HepG2 (cell line): ENCODE measurements around the gene MIDN. TPM values are rescaled to one million over a fixed set of nuclear protein-coding genes. Genes with fewer than 3 reads are reported as not detected.

Experiments
- NCOA2 ChIP-seq: sonication (generic); formaldehyde crosslinking; IDR thresholded peaks from 2 replicates; pipeline ENCODE4 v1.8.0; 2022; ENCODE audit warnings: inconsistent platforms
- SNAPC4 ChIP-seq: sonication (generic); formaldehyde crosslinking; IDR thresholded peaks from 2 replicates; pipeline ENCODE4 v1.4.0; 2020; ENCODE audit warnings: mild to moderate bottlenecking, missing genetic modification reagents
- ZFP41 ChIP-seq: sonication (generic); formaldehyde crosslinking; IDR thresholded peaks from 2 replicates; pipeline ENCODE4 v1.4.0; 2020; ENCODE audit warnings: mild to moderate bottlenecking, missing genetic modification reagents, borderline replicate concordance
- ZNF142 ChIP-seq: sonication (generic); formaldehyde crosslinking; IDR thresholded peaks from 2 replicates; pipeline ENCODE4 v1.4.0; 2020; ENCODE audit warnings: missing genetic modification reagents
- ZNF207 ChIP-seq: fragments of 450-650 bp; IDR thresholded peaks from 2 replicates; pipeline ENCODE4 v1.6.1; 2016; ENCODE audit warnings: antibody characterized with exemption, borderline replicate concordance
- ZNF615 ChIP-seq: sonication (generic); formaldehyde crosslinking; IDR thresholded peaks from 2 replicates; pipeline ENCODE4 v1.5.0; 2020; ENCODE audit warnings: mild to moderate bottlenecking, missing genetic modification reagents, borderline replicate concordance
- polyA plus RNA-seq, 8 experiments: library from polyadenylated mRNA; depleted of rRNA in 3 of 8; stranded (reverse) in 7 of 8; unstranded in 1 of 8; fragments of >200 nt; fragmentation: Illumina TruSeq in 4 of 8; extraction: Trizol in 4 of 8; gene quantifications; 2 replicates each; pipeline versions ENCODE4 v1.2.1 to v1.2.3, GENCODE V29; 2011 to 2016; ENCODE audit warnings: low read depth in 4 of 8, missing spikeins in 1 of 8, mixed read lengths in 1 of 8; ENCODE audit not compliant: insufficient read depth in 1 of 8
- total RNA-seq, 5 experiments: library from RNA; depleted of rRNA; stranded (reverse); fragments of >200 nt; fragmentation: Illumina TruSeq; extraction: Trizol; gene quantifications; 2 replicates each; pipeline ENCODE4 v1.2.3, GENCODE V29; 2016; ENCODE audit warnings: low read depth in 1 of 5
- TF ChIP-seq, protein P1 (sequence below): fragments of 450-650 bp; IDR thresholded peaks from 2 replicates; pipeline ENCODE4 v1.6.1; 2017
- TF ChIP-seq, protein P2 (sequence below): sonication (generic); formaldehyde crosslinking; IDR thresholded peaks from 2 replicates; pipeline ENCODE4 v1.4.0; 2020; ENCODE audit warnings: missing genetic modification reagents, borderline replicate concordance

Gene MIDN
- total and polyA plus RNA-seq, 2 of the 13 experiments (the other 11 are each of a cell fraction or from before 2014, with no cell fraction given): 8.4 to 18.0 TPM

- TF ChIP-seq SNAPC4 (CRISPR knock-in tag): 0 out of 2 replicates have a peak, but pooled peaks have one; percentile 50
- TF ChIP-seq ZFP41: no peak
- TF ChIP-seq, protein P1, sequence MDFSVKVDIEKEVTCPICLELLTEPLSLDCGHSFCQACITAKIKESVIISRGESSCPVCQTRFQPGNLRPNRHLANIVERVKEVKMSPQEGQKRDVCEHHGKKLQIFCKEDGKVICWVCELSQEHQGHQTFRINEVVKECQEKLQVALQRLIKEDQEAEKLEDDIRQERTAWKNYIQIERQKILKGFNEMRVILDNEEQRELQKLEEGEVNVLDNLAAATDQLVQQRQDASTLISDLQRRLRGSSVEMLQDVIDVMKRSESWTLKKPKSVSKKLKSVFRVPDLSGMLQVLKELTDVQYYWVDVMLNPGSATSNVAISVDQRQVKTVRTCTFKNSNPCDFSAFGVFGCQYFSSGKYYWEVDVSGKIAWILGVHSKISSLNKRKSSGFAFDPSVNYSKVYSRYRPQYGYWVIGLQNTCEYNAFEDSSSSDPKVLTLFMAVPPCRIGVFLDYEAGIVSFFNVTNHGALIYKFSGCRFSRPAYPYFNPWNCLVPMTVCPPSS: no peak
- TF ChIP-seq ZNF142: peak; percentile 52; the same call in 1 of the 2 replicates
- no peak for TF ChIP-seq ZNF615 (CRISPR knock-in tag)
- TF ChIP-seq, protein P2, sequence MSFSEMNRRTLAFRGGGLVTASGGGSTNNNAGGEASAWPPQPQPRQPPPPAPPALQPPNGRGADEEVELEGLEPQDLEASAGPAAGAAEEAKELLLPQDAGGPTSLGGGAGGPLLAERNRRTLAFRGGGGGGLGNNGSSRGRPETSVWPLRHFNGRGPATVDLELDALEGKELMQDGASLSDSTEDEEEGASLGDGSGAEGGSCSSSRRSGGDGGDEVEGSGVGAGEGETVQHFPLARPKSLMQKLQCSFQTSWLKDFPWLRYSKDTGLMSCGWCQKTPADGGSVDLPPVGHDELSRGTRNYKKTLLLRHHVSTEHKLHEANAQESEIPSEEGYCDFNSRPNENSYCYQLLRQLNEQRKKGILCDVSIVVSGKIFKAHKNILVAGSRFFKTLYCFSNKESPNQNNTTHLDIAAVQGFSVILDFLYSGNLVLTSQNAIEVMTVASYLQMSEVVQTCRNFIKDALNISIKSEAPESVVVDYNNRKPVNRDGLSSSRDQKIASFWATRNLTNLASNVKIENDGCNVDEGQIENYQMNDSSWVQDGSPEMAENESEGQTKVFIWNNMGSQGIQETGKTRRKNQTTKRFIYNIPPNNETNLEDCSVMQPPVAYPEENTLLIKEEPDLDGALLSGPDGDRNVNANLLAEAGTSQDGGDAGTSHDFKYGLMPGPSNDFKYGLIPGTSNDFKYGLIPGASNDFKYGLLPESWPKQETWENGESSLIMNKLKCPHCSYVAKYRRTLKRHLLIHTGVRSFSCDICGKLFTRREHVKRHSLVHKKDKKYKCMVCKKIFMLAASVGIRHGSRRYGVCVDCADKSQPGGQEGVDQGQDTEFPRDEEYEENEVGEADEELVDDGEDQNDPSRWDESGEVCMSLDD (CRISPR knock-in tag): peak; percentile 31; the same call in 1 of the 2 replicates
- no peak for TF ChIP-seq ZNF207
- no peak for TF ChIP-seq NCOA2 (CRISPR knock-in tag)
These were observed 20.1 kb downstream of the MIDN start (continued) for GRCh38 chr19:1268226-1269064.
